ENCODE results near the gene CTNNA1. TPM values are rescaled to one million over a fixed set of nuclear protein-coding genes. Genes with fewer than 3 reads are reported as not detected.

Gene CTNNA1
- total RNA-seq, 6 experiments from 2014 or later, result 101 to 192 (median 123) TPM

GRCh38 chr5:138843316-138844124 lies 90.3 kb downstream of the CTNNA1 start:
- H3K9me3 ChIP-seq, result no peaks in the 10 kb centered on the region
- intact Hi-C loops (cut with DNase I), result no loop called here
- TF ChIP-seq CTCF (IDR thresholded peaks at IDR 0.05) (no peak), POLR2A (IDR thresholded peaks at IDR 0.05) (no peak)
- peaks cover 0 to 7% (median 0%) of the 10 kb centered on the region in 4 donors for H3K4me1 ChIP-seq
- H3K36me3 ChIP-seq, result no peaks in the 10 kb centered on the region
- H3K4me3 ChIP-seq, result no peak overlapping the region
- WGBS (ENCODE audit: insufficient coverage, low coverage, low lambda C conversion rate, missing lambda C conversion rate), result 100% methylated on average over 1 of the region's 2 CpGs
- ATAC-seq (no peak), DNase-seq (no peak)
- no peaks in the 10 kb centered on the region for H3K27me3 ChIP-seq
- H3K27ac ChIP-seq, result no peak overlapping the region

GRCh38 chr5:138844125-138844461 lies 90.9 kb downstream of the CTNNA1 start:
- WGBS (ENCODE audit: insufficient coverage, low coverage, low lambda C conversion rate, missing lambda C conversion rate), result 97% methylated on average over 4 of the region's 4 CpGs
- Histone ChIP-seq H3K27ac (no peak overlapping the region), H3K36me3 (no peaks in the 10 kb centered on the region), H3K4me1 (peaks cover 0 to 7% (median 0%) of the 10 kb centered on the region in 4 donors), H3K4me3 (no peak overlapping the region), H3K9me3 (no peaks in the 10 kb centered on the region), H3K27me3 (no peaks in the 10 kb centered on the region)
- ATAC-seq, result no peak
- TF ChIP-seq CTCF (IDR thresholded peaks at IDR 0.05), result no peak
- TF ChIP-seq POLR2A (IDR thresholded peaks at IDR 0.05), result no peak
- no peak for DNase-seq
- intact Hi-C loops (cut with DNase I), result no loop called here

- 48% methylated on average over 6 of the region's 6 CpGs for WGBS (ENCODE audit: insufficient coverage, low coverage, low lambda C conversion rate, missing lambda C conversion rate)
Measured at GRCh38 chr5:138844812-138845513, 91.7 kb downstream of the CTNNA1 start.

DNA sequence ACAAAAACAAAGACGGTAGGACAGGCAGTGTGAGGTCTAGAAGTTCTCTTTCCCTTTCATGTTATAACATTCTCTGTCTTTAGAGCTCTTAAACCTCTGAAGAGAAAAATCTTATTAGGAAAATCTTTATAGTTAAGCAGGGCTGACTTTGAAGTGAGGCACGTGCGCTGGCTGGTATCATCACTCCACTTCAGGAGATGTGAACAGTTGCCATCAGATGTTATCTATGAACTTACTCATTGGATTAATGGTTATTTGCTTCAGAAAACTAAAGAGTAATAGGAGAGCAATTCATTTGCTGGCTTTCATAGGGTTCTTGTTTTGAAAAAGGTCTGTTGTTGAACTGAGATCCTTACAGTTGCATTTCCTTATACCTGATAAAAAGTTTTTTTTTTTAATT lies 96.2 kb downstream of the CTNNA1 start:
- H3K36me3 ChIP-seq, result no peaks in the 10 kb centered on the region
- no peak for TF ChIP-seq CTCF (IDR thresholded peaks at IDR 0.05)
- TF ChIP-seq POLR2A (IDR thresholded peaks at IDR 0.05), result no peak
- no peaks in the 10 kb centered on the region for H3K27me3 ChIP-seq
- no peak overlapping the region for H3K4me3 ChIP-seq
- intact Hi-C loops (cut with DNase I), result no loop called here
- ATAC-seq, result peak in 1 of 4 donors; percentile 54
- no peaks in the 10 kb centered on the region for H3K9me3 ChIP-seq
- no peak overlapping the region for H3K27ac ChIP-seq
- H3K4me1 ChIP-seq, result peaks cover 0 to 4% (median 0%) of the 10 kb centered on the region in 4 donors
- DNase-seq, result no peak
- WGBS (ENCODE audit: insufficient coverage, low coverage, low lambda C conversion rate, missing lambda C conversion rate), result 50% methylated on average over 3 of the region's 3 CpGs

More at GRCh38 chr5:138844812-138845513, 91.7 kb downstream of the CTNNA1 start:
- Histone ChIP-seq H3K4me3 (no peak overlapping the region), H3K27me3 (no peaks in the 10 kb centered on the region), H3K27ac (no peak overlapping the region), H3K9me3 (no peaks in the 10 kb centered on the region), H3K4me1 (peaks cover 0 to 7% (median 0%) of the 10 kb centered on the region in 4 donors), H3K36me3 (no peaks in the 10 kb centered on the region)
- intact Hi-C loops (cut with DNase I), result no loop called here
- DNase-seq (no peak), ATAC-seq (no peak)
- TF ChIP-seq CTCF (IDR thresholded peaks at IDR 0.05), result no peak
- no peak for TF ChIP-seq POLR2A (IDR thresholded peaks at IDR 0.05)

Measured in right lobe of liver (tissue), 6 donors.